T-helper 1 cell (primary cell): ENCODE measurements around the gene IL32.
"Not testable (repeated sequence)": the region's sequence is repeated elsewhere in the genome, so short reads cannot be mapped to it uniquely, and the experiment has no call there.

Source experiments
- DNase-seq, 5 donors: peaks; one replicate each; pipeline ENCODE4 v3.0.0-alpha.2; 2012 to 2020

Gene IL32

GRCh38 chr16:3072148-3072547 is 6.7 kb downstream of the IL32 start:
- peak in 1 of 5 donors; percentile 76 for DNase-seq

DNA sequence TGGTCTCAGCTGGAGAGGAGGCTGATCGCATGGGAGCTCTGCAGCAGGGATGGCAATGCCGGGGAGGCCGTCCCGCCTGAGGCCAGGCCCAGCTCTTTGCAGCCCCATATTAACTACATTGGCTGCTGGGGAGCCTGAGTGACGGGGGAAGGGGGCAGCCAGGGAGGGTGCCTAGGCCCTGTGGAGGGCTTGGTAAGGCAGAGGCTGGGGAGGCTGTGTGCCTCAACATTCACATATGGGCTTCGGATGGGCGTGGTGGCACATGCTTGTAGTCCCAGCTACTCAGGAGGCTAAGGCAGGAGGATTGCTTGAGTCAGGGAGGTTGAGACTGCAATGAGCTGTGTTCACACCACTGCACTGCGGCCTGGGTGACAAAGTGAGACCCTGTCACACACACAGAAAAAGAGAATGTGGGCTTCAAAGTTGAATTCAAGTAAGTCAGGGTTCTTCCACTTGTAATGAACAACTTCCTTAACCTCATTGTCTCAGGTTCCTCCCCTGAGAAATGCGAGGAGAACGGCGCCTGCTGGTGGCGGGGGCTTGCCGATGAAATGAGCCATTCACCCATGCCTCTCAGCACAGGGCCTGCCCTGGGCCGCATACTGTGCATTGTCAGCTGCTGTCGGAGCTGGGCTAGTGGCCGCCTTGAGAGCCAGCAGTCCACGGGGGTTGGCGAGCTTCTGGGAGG is 7.3 kb downstream of the IL32 start:
- DNase-seq, result peak in 1 of 5 donors; percentile 78

GRCh38 chr16:3073448-3073847 is 8.0 kb downstream of the IL32 start:
- DNase-seq, result peak in 1 of 5 donors; percentile 51

DNA sequence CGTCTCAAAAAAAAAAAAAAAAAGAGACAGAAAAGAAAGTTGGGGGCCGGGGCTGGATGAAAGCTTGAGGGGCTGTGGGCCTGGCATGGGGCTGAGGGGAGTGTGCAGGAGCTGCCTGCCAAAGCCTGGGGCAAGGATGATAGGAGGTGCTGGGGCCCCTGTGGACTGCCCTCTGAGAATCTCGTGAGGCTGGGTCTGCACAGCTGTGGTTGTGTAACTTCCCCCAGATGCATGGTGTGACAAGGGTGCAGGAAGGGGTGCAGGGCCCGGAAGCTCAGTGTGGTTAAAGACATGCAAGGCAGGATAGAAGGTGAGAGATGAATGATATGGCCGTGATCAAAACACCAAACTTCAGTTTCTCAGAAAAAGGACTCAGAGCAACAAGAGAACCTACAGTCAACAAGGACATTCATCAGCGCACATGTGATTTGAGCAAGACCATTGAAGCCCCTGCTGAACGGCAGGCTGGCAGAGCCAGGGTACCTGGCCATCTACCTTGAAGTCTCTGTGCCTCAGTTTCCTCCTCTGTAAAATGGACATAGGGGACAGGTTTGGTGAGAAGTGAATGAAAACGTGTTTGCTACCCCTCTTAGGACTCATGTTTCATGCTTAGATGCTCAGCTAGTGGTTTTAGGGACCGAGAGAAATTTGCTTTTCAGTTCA is 9.6 kb downstream of the IL32 start:
- peak; percentile 62 to 98 (median 70) for DNase-seq

GRCh38 chr16:3075523-3075915 is 10.1 kb downstream of the IL32 start:
- DNase-seq, result no peak

DNA sequence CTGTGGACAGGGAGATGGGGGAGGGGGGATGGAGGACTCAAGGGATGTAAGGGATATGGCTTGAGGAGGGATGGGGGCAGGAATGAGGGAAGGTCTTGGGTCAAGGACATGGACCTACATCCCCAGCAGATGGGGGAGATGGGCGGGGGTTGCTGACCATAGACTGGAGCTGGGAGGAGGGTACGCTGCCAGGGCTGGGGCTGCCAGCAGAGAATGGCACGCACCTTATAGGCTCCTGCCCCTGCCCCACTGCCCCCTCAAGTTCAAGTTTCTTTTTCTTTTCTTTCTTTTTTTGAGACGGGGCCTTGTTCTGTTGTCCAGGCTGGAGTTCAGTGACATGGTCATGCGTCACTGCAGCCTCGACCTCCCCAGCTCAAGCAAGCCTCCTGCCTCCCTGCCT is 10.5 kb downstream of the IL32 start:
- peak in 1 of 5 donors; percentile 48 for DNase-seq

- no peak for DNase-seq
These were observed 11.1 kb downstream of the IL32 start for GRCh38 chr16:3076577-3076976.

GRCh38 chr16:3080024-3080423 is 14.6 kb downstream of the IL32 start:
- DNase-seq, result no peak

- DNase-seq, result not testable (repeated sequence)
These were observed 16.5 kb downstream of the IL32 start for GRCh38 chr16:3081957-3082356.

- DNase-seq, result not testable (repeated sequence)
These were observed 18.0 kb downstream of the IL32 start for GRCh38 chr16:3083408-3083807.

GRCh38 chr16:3084491-3084890 is 19.1 kb downstream of the IL32 start:
- DNase-seq, result no peak

GRCh38 chr16:3084969-3085670 is 19.7 kb downstream of the IL32 start:
- DNase-seq, result no peak

GRCh38 chr16:3085868-3086595 is 20.6 kb downstream of the IL32 start:
- no peak for DNase-seq

DNA sequence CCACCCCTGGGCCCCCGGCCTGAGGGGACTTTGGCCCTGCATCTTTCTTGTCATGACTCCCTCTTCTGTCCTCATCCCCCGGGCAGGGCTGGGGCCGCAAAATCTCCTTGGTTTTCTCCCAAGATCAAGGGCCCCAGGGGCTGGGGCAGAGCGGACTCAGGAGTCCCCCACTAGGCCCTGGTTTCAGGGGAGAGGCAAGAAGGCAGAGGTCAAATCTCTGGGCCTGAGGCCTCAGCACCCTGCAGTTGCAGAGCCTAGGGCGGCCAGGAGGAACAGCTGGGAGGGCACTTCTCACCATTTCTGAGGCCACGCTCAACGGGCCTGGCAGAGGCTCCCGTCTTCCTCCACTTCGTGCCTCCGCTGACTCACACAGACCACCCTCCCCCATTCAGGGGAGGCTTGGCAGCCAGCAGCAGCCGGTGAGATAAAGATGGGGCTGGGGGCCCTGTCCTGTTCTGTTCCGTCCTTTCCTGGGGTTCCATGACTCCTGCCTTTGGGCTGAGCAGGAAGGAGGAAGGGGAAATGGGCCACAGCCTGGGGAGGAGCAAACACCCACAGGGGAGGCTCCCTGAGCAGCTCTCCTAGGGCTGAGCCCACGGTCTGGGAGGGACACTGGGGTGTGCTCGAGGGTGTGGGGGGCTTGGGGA is 21.3 kb downstream of the IL32 start:
- no peak for DNase-seq

GRCh38 chr16:3087243-3088235 is 22.1 kb downstream of the IL32 start:
- DNase-seq, result no peak

- DNase-seq, result no peak
These were observed 23.0 kb downstream of the IL32 start for GRCh38 chr16:3088450-3088849.

GRCh38 chr16:3088925-3089716 is 23.7 kb downstream of the IL32 start:
- DNase-seq, result no peak

DNA sequence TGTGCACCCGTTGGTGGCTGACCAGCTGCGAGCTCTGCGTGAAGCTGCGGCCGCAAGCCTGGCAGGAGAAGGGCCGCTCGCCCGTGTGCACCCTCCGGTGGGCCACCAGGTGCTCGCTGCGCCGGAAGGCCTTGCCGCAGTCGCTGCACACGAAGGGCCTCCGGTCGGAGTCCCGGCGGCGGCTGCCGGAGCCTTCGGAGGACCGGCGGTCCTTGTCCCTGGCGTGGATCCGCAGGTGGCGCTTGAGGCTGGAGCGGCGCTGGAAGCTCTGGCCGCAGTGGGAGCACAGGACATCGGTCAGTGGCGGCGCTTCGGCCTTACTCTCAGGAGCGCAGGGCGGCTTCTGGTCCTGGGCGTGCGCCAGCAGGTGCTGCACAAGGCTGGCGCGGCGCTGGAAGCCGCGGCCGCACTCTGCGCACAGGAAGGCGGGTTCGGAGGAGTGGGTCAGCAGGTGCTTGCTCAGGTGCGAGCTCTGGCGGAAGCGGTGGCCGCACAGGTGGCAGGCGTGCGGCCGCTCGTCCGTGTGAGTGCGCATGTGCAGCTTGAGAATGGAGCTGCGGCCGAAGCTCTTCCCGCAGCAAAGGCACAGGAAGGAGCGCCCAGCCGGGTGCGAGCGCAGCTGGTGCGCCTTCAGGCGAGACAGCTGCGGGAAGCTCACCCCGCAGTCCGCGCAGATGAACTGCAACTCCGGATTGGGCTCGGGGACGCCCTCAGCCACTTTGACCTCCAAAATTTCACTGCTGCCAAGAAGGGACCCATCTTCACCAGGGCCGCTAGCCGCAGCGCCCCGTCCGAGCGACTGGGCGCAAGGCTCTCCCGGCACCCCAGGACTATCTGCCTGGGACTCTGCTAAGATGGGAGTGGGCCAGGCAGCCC is 24.5 kb downstream of the IL32 start:
- no peak for DNase-seq

DNA sequence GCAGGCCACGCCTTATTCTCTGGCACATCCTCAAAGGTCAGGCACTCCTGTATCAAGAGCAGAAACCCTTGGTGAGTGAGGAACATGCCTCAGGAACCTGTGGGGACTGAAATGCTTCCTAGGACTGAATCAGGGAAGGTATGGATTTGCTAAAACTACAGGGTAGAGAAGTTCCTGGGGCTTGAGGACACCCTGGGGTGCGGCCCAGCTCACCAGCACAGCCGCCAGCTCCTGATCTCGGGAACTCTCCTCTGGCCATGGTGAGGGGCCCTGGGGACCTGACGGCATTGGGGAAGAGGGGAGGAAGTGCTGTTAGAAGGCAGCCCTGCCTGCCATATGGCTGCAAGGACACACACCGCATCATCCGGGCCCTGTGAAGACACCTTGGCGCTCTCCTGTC is 26.1 kb downstream of the IL32 start:
- no peak for DNase-seq
